Prostate gland (tissue), 2 donors: ENCODE results near the gene GPR158.

Experiments used
- POLR2A ChIP-seq: fragments of 450-650 bp; IDR thresholded peaks from one replicate; pipeline ENCODE4 v1.6.1; 2016; ENCODE audit warnings: antibody characterized with exemption, mild to moderate bottlenecking
- TF ChIP-seq, protein P1 (sequence below), 4 experiments: fragments of 200-600 bp in 2 of 4; fragments of 450-650 bp in 2 of 4; sonication (generic) in 2 of 4; IDR thresholded peaks; 1 replicate in 3 of 4; 2 replicates in 1 of 4; pipeline ENCODE4 v1.5.1; 2016 to 2019; ENCODE audit warnings: antibody characterized with exemption in 4 of 4, mild to moderate bottlenecking in 2 of 4, moderate library complexity in 2 of 4

DNA sequence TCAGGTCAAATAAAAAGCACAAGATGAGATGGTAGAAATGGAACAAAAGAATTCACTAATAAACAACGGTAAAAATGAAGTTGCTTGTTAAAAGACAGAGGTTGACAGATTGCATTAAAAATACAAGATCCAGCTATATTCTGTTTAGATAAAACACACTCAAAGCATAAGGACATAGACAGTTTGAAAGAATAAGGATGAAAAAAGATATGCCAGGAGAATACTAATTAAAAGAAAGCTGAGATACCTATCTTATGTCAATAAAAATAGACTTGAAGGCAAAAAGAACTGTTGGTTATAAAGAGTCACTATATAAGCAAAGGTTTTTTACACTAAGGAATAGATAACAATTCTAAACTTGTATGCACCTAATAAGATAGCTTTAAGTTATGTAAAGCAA is 105.3 kb downstream of the GPR158 start:
- TF ChIP-seq, protein P1, sequence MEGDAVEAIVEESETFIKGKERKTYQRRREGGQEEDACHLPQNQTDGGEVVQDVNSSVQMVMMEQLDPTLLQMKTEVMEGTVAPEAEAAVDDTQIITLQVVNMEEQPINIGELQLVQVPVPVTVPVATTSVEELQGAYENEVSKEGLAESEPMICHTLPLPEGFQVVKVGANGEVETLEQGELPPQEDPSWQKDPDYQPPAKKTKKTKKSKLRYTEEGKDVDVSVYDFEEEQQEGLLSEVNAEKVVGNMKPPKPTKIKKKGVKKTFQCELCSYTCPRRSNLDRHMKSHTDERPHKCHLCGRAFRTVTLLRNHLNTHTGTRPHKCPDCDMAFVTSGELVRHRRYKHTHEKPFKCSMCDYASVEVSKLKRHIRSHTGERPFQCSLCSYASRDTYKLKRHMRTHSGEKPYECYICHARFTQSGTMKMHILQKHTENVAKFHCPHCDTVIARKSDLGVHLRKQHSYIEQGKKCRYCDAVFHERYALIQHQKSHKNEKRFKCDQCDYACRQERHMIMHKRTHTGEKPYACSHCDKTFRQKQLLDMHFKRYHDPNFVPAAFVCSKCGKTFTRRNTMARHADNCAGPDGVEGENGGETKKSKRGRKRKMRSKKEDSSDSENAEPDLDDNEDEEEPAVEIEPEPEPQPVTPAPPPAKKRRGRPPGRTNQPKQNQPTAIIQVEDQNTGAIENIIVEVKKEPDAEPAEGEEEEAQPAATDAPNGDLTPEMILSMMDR (IDR thresholded peaks at IDR 0.05) = no peak
- no peak for TF ChIP-seq POLR2A
